Neural crest cell (in vitro differentiated cells): Measurements from ENCODE around the gene TMPO. TPM values are rescaled to one million over a fixed set of nuclear protein-coding genes. Genes with fewer than 3 reads are reported as not detected.
"Not testable (repeated sequence)": the region's sequence is repeated elsewhere in the genome, so short reads cannot be mapped to it uniquely, and the experiment has no call there.

Experiments used
- DNase-seq: peaks from one replicate; pipeline ENCODE4 v3.0.0; 2021; ENCODE audit warnings: low read depth, mixed read lengths, low spot score
- H3K27ac Mint-ChIP-seq: one replicate; pipeline ENCODE4 v1.8.0; 2021; ENCODE audit warnings: mild to moderate bottlenecking, mixed read lengths; ENCODE audit not compliant: unreplicated experiment
- H3K27me3 Mint-ChIP-seq: 2 replicates; pipeline ENCODE4 v1.8.0; 2021; ENCODE audit warnings: low read depth, mild to moderate bottlenecking, mixed read lengths
- H3K36me3 Mint-ChIP-seq: 2 replicates; pipeline ENCODE4 v1.8.0; 2021; ENCODE audit warnings: low read depth, mild to moderate bottlenecking, mixed read lengths
- H3K4me1 Mint-ChIP-seq: 2 replicates; pipeline ENCODE4 v1.8.0; 2021; ENCODE audit warnings: mixed read lengths
- H3K4me3 Mint-ChIP-seq: one replicate; pipeline ENCODE4 v1.8.0; 2021; ENCODE audit warnings: mild to moderate bottlenecking, mixed read lengths
- H3K9me3 Mint-ChIP-seq: 2 replicates; pipeline ENCODE4 v1.8.0; 2021; ENCODE audit warnings: mixed read lengths
- CTCF ChIP-seq: fragments of 200-600 bp; sonication (generic); conservative IDR thresholded peaks from 2 replicates; pipeline ENCODE4 v1.5.0; 2021; ENCODE audit warnings: antibody characterized with exemption, mild to moderate bottlenecking
- total RNA-seq: library from RNA; stranded (reverse); gene quantifications from 2 replicates; pipeline ENCODE4 v1.2.1, GENCODE V29; 2021

TMPO gene
- total RNA-seq, 1 donor from 2014 or later, result 305 TPM

GRCh38 chr12:98471085-98471484 is 44.3 kb upstream of the TMPO start:
- no peaks in the 10 kb centered on the region for H3K36me3 Mint-ChIP-seq
- H3K4me1 Mint-ChIP-seq, result no peaks in the 10 kb centered on the region
- H3K9me3 Mint-ChIP-seq, result no peaks in the 10 kb centered on the region

GRCh38 chr12:98475565-98475908 is 39.9 kb upstream of the TMPO start:
- Mint-ChIP-seq H3K4me3 (no peak overlapping the region), H3K9me3 (no peaks in the 10 kb centered on the region), H3K36me3 (no peaks in the 10 kb centered on the region), H3K27ac (no peak overlapping the region), H3K4me1 (no peaks in the 10 kb centered on the region), H3K27me3 (no peaks in the 10 kb centered on the region)
- no peak for DNase-seq
- no peak for TF ChIP-seq CTCF

More at GRCh38 chr12:98471085-98471484, 44.3 kb upstream of the TMPO start:
- DNase-seq, result no peak
- H3K4me3 Mint-ChIP-seq, result no peak overlapping the region
- no peak overlapping the region for H3K27ac Mint-ChIP-seq
- H3K27me3 Mint-ChIP-seq, result no peaks in the 10 kb centered on the region
- no peak for TF ChIP-seq CTCF

- H3K27me3 Mint-ChIP-seq, result no peaks in the 10 kb centered on the region
Measured at GRCh38 chr12:98478606-98479005, 36.8 kb upstream of the TMPO start.

GRCh38 chr12:98483621-98484503 is 31.5 kb upstream of the TMPO start:
- Mint-ChIP-seq H3K36me3 (no peaks in the 10 kb centered on the region), H3K4me1 (peaks cover 3% of the 10 kb centered on the region), H3K27me3 (no peaks in the 10 kb centered on the region), H3K27ac (no peak overlapping the region), H3K4me3 (no peak overlapping the region), H3K9me3 (no peaks in the 10 kb centered on the region)
- no peak for DNase-seq
- no peak for TF ChIP-seq CTCF

More at GRCh38 chr12:98478606-98479005, 36.8 kb upstream of the TMPO start:
- Mint-ChIP-seq H3K9me3 (no peaks in the 10 kb centered on the region), H3K4me3 (no peak overlapping the region), H3K4me1 (no peaks in the 10 kb centered on the region), H3K27ac (no peak overlapping the region), H3K36me3 (no peaks in the 10 kb centered on the region)
- DNase-seq, result no peak
- TF ChIP-seq CTCF, result no peak

GRCh38 chr12:98485792-98486340 is 29.5 kb upstream of the TMPO start:
- Mint-ChIP-seq H3K36me3 (no peaks in the 10 kb centered on the region), H3K4me1 (peaks cover 11% of the 10 kb centered on the region), H3K9me3 (no peaks in the 10 kb centered on the region), H3K4me3 (no peak overlapping the region), H3K27ac (no peak overlapping the region), H3K27me3 (no peaks in the 10 kb centered on the region)
- no peak for TF ChIP-seq CTCF
- no peak for DNase-seq

- DNase-seq, H3K27me3 Mint-ChIP-seq, H3K36me3 Mint-ChIP-seq, H3K9me3 Mint-ChIP-seq, H3K4me3 Mint-ChIP-seq, H3K27ac Mint-ChIP-seq: not testable (repeated sequence)
- H3K4me1 Mint-ChIP-seq, result peaks cover 27% of the 10 kb centered on the region
Measured at GRCh38 chr12:98488416-98488815, 27.0 kb upstream of the TMPO start.
